RKO (cell line): Measurements from ENCODE around the gene PHF21B.

Experiments
- DNase-seq: peaks from one replicate; pipeline ENCODE4 v3.0.0-alpha.2; 2016; ENCODE audit warnings: low spot score

The PHF21B gene

DNA sequence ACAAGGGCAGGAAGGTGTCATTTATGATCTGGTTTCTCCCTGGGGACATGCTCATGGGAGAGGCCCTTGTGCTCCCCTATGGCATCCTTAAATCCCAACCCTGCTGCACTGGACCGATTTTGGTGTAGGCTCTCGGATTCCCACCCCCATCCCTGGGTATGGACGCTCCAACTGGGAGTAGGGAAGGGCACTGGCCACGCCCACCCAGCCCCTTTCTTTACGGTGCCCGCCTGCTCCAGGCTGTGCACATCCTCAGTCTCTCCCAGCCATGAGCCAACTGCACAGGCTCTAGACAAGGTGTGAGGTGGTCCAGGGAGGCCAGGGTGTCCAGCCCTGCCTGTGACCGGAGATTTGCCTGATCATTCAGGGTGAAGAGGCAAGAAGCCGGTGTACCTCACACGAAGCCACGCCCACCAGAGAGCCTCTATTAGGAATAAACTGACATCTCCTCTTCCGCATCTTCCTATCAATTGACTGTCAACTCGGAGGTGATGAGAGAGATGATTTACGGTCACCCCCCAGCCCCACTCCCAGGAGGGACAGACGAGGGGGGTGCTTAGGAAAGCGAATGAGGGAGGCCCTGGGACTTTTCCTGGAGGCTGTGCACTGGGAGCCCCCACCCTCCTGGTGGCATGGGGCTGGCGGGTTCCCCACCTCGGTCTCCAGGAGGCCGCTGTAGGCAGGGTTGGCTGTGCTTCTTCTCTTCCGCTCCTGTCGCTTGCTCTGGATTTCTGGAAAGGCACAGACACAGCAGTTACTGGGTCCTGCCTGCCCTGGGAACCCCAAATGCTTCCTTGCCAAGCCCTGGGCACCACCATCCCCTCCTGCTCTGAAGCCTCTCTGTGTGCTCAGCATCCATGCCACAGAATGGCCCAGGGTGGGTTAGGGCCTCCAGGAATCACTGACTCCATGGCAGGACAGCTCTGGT is 116.7 kb downstream of the PHF21B start:
- no peak for DNase-seq

DNA sequence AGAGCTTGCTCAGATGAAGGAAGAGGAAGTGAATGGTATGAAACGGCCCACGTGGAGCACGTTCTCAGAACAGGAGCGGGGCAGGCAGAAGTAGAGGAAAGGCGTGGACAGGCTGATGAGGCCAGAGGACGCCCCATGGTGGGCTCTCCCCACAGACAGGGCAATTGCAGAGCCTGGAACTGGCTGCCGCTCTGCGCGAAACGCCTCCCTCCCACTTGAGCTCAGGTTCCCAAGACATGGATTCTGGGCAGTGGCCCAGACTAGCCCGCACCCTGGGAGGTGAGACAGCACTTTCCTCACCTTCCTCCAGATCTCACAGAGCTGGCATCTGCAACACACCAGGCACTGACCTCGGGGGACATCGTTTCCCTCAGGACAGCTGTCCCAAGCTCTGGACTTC is 117.6 kb downstream of the PHF21B start:
- no peak for DNase-seq

DNA sequence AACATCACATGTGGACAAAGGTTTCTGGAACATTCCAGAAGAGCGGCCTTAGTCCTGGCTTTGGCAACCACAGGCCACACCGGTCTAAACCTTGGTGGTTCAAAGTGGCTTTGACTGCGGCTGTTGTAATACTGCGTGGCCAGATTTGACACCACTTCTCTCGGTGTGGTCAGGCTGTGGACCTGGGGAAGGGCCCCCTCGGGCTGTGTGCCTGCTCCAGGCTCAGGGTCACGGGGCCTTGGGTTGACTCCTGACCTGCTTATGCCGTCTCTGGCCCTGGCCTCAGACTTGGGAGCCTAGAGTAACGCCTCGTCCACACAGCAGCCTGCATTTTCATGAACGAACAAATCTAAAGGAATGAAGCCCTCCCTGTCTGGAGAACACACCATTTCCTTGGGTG is 118.0 kb downstream of the PHF21B start:
- DNase-seq: no peak

DNA sequence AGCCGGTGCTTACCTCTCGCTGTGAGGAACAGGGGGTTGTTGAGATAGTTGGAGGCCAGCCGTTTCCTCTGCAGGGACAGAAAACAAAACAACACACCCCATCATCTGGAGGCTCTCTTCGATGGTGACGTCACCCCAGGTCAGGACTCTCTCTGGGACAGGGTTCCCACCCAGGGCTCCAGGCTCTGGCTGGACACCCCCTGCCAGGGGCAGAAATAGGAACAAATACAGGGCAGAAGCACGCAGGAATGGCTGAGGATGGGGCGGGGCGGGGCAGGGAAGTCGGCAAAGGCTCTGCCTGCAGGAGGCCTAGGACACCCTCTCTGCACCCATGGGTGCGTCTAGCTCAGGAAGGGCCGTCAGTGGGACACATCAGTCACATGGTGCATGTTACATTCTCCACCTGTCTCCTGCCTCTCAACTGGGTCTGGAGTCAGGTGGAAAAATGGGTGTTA is 118.5 kb downstream of the PHF21B start:
- DNase-seq: no peak

DNA sequence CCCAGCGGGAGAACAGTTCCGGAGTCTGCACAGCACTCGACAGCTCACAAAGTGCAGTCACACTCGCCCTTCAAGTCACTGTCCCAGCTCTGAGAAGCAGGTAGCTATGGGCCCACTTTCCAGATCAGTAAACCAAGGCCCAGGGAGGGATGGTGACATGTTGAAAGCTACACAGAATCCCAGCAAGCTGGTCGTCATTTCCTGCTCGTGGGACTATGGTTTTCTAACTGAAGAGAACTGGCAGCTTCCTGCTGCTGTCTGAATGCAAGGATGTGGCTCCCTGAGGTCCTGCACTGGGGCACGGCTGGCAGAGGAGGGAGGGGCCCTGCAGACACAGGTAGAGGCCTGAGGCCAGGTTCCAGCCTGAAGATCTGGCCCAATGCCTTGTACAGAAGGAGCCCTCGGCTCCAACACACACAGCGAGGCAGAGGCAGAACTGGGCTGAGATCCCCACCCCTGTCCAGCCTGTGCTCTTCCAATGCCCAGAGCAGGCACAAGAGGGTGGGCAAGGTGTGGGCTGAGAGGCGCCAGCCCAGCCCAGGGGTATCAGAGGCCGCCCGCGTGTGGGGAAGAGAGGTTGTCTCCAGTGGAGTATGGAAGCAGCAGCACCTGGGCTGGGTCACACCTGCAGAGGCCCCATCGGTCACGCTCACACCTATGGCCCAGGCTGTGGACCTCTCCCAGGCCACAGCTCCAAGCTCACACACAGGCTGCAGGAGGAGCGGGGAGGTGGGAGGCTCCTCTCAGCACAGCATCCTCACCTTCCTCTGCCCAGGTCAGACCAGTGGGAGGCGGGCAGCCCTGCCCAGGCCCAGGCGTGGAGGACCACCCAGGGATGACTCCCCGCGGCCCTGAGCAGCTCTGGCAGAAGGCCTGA is 119.2 kb downstream of the PHF21B start:
- DNase-seq: no peak

DNA sequence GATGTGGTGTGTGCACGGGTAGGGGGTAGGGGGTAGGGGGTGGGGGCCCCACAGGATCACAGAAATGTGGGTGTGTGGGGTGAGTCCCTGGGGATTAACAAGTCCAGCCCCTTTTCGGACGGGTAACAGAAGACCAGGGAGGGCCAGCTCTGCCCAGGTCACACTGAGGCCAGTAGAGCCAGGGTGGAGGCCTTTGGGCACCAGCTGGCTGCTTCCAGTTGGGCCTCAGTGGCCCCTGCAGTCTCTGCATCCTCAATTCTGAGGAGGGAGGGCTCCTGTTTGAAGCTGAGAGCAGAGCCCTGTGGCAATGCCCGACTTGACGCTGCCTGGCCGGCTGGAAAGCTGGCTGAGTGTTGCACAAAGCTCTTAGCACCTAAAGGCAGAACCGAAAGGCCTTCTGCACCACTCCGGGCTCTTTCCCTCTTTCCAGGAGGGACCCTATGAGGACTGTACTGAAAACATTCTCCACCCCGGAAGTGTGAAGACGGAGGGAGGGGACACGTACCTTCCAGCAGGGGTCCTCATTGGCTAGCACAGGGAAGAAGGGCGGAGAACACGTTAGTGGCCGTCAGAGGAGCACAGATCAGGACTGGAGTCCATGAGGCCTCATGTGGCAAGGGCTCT is 120.4 kb downstream of the PHF21B start:
- DNase-seq: no peak

DNA sequence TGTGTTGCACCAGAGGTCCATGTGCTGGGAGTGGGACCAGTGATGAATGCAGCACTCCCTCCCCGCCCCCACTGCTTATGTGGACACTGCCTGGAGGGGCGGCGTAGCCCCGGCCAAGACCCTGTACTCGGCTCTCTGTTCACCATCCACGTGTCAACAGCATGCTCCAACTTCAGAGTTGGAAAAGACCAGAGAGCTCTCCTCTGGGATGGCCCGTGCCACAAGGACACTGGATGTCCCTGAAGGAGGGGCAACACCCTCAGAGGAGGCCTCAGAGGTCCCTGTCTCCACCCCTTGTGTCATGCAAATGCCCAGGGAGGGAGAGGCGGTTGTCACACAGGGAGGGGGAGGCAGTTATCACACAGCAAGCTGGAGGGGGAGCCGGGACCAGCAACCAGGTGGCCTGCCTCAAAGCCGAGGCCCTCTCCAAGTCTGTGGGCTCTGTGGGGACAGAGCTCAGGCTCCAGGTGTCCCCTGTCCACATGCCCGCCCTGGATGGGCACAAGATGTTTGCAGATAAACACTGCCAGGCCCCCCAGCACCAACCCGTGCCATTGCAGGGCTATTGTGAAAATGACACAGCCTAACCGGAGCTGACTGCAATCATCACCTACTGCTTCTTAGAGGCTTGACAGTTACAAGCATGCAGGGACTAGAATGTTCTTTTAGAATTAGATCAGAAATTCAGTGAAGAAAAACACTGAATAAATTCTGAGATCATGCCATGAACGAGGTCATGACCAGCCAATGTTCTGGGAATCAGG is 121.1 kb downstream of the PHF21B start:
- DNase-seq: no peak

DNA sequence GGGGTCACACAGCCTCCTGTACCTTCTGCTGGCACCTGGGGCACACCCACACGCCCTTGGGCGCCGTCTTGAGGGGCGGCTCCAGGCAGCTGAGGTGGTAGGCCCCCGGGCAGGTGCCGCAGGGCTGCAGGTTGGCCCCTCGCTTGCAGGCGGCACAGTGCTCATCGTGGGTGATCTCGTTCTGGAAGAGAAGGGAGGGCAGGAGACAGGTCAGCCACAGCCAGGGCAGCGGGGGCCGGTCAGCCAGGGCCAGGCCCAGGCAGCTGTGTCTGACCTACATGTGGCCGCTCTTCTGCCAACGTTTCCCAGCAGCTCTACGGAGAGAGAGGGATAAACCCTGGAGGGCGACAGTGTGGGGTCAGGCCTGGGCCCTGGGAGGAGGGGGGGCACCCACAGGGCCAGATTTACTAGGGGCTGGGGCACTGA is 121.9 kb downstream of the PHF21B start:
- DNase-seq: no peak

DNA sequence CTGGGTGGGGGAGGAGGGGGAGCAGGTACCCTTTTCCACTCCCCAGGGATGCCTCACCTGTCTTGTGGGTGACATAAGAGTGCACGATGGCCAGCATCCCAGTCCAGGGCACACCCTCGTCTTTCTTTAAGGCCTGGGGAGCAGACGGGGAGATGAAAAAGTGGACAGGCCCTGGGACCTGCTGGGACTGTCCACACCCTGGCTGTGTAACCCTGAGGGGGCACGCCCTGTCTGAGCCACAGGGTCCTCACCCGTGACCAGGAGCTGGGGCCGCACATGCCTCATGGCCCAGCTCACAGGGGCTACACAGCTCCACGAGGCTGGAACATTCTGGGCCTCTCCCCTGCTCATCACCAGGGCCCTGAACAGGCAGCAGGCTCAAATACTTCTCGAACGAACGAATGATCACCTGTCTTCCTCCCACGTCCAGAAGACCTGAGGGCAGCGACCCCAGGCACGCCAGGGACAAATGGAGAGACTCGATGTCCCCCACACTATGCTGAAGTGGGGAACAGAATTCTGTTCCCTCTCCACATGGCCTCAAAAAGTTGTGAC is 123.9 kb downstream of the PHF21B start:
- no peak for DNase-seq

DNA sequence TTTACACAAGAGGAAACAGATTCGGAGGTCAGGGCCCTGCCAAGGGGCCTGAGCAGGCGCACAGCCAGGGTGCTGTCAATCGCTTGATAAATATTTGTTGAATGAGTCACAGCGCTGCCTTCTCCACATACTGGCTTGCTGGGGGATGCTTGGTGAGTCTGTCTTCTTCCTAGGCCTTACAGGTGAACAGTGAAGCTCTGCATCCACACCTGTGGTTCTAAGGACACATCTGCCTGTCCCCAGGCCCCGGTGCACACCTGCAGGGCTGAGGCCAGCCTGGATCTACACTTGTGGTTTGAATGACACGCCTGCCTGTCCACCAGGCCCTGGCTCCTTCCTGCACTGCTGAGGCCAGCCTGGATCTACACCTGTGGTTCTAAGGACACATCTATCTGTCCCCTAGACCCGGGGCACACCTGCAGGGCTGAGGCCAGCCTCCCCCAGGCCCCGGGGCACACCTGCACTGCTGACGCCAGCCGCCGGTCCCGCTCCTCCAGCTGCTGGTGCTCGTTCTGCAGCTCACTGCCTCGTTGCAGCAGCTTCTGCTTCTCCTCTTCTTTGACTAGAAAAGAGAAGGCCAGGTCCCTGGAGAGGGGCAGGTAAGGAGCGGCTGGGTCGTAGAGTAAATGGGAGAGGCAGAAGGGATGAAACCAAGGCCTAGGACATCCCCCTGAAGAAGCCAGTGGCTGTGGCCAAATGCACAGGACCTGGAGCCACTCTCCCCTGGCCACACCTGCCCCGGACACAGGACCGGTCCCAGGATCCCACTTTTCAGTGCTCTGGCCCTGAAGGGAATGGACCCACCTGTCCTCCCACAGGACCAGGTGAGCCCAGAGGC is 124.6 kb downstream of the PHF21B start:
- peak; percentile 14 for DNase-seq

DNA sequence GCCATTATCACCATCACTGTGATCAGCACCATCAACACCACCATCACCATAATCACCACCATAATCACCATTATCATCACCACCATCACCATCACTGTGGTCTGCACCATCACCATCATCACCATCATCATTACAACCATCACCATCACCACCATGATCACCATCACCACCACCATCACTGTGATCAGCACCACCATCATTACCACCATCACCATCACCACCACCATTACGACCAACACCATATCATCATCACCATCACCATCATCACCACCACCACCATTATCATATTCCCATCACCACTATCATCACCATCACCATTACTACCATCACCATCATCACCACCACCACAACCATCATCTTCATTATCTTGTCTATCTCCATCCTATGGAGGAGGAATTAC is 125.2 kb downstream of the PHF21B start:
- DNase-seq: no peak

DNA sequence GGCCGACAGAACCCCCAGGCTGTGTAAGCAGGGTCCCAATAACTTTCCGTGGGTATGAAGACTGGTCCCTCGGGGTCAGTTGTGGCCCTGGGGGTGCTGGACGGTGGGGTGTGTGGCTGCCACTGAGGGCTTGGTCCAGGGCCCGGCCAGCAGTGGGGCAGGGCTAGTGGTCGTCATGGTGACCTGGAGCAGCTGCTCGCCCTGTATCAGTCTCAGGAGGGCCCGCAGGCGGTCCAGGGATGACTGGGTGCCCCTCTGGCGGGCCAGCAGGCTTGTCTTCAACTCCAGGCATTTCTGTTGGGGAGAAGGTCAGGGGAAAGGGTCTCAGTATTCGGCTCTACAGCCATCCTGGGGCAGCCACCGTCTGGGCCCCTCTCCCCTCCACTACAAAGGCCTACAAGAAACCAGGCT is 126.8 kb downstream of the PHF21B start:
- DNase-seq: no peak

DNA sequence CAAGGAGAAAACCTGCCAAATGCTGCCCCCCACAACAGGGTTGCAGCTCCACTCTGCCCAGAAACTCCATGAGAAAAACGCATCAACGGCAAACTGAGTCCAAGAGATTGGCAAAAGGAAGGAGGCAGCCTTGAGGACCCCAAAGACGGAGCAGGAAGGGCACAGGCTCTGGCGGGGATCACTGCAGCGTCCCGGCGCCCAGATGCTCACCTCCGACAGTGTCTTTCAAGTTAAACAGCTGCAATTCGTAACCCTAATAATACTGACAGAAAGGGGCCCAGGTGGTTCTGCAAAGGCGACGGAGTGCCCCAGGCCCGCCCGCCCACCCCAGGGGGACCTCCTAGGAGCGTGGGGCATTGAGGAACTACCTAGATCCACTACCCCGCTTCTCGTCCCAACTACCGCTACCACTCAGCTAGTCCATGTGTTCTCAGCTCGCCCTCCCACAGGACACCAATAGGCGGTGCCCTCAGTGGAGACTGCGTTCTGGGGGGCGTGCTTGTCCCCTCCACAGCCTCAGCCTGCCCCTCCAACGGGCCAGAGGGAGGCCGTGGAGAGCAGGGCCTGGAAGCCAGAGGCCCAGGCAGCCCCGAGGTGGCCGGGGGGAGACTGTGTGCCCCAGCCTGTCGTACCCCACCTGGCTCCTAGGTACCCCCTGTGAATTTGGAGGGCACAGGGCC is 127.4 kb downstream of the PHF21B start:
- no peak for DNase-seq

DNA sequence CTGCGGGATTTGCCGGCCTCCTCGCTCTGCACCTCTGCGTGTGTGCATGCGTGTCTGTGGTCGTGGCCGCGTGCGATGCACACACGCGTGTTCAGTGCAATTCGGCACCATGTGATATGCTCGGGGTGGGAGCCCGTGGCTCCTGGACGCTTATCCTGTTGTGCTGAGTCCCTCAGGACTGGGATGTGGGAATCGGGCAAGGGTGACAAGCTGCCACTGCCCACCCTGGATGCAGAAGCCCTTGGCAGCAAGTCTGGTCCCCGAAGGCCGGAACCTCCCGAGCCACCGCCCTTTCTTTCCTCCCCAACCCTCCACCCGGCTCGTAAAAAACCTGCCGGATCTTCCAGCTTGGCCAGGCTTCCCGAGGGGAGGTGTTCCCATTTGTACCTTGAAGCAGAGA is 128.2 kb downstream of the PHF21B start:
- no peak for DNase-seq

DNA sequence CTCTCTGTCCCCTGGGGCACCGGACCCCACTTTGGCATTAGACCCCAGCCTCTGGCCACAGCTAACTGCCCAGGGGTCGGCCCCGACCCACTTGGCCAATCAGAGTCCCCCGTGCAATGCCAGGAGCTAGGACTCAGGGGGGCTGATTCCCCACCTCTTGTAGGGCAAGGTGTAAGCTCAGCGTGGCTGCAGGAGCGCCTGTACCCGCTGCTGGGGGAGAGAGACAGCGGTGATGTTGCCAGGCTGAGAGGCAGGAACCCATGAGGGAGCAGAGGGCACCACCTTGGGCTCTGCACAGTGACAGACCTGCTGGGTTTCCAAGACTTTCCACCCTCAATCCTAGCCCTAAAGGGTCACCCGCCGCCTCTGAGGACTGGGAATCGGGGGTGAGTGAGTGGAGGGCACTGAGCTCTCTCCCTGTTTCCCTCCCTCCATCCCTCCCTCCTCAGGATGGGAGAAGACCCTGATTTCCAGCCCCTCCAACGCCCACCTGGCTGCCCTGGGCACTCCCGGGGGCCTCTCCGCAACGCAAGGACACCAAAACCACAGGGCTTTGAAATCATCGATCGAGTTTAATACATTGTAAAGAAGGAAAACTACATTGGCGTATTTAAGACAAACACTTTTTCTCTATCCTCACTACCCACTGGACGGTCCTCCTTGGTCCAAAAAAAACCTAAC is 129.1 kb downstream of the PHF21B start:
- DNase-seq: no peak

DNA sequence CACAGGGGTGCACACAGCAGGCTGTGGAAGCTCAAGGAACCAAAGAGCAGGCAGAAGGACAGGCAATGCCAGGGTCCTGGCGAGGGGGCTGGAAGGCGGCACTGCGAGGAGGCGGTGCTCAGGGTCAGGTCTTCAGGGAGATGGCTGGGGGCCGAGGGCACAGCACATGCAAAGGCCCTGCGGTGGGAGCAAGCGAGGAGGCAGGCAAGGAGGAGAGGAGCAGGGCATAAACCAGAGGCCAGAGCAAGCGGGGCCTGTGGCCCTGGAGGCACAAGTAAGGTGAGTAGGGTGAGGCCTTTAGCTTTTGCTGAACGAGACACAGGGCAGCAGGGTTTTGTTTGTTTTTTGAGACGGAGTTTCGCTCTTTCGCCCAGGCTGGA is 130.5 kb downstream of the PHF21B start:
- DNase-seq: no peak

DNA sequence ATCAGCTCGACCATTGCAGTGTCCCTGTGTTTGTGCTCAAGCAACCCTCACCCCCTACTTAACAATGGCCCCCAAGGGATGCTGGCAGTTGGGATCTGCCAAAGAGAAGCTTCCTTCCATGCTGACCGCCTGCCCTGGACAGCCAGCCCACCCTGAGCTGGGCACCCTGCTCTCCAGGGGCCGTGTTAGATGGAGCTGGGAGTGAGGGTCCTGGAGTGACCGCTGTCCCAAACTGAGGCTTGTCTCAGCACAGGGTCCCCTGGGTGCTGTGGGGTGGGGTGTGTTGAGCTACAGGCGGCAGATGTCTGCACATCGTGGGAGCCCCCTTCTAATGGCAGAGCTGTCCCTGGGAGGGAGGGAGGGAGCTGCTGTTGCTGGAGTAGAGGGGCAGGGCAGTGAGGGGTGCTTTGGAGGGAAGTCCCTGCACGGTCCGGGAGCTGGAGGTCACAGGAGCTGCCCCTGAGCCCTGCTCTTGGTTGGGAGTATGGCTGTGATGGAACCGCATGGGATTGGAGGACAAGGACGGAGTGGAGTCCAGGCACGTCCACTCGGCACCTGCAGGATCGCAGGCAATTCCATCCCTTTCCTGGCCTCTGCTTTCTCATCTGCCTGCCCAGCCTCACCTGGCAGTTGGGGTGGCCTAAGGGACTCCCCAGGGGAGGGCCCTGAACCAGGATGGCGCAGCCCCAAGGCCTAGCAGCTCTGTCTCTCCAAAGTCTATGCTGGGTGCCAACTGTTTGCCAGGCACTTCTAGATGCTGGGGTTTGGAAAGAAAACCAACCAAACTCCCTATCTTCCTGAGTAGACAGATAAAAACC is 131.1 kb downstream of the PHF21B start:
- DNase-seq: no peak

DNA sequence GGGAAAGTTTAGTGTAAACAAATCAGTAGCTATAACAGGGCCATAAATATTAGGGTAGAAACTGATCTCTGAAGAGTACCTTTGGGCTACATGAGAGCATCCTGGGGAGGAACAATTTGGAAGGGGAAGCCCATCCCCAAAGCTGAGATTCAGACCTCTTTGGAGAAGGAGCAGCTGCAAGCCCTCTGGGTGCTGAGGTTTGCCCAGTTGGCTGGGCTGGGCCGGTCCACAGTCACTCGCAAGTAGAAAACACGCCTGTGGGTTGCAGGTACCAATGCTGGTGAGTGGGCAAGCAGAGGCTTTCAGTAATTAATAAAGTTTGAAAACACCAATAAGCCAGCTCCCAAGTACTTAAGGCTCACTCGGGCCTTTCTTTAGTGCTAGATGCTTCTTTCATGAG is 132.9 kb downstream of the PHF21B start:
- no peak for DNase-seq
